Right renal cortex interstitium (tissue), 3 donors: ENCODE measurements around the gene CEMIP. TPM values are rescaled to one million over a fixed set of nuclear protein-coding genes. Genes with fewer than 3 reads are reported as not detected.

Source experiments
- DNase-seq, 3 donors: peaks; one replicate each; pipeline ENCODE4 v3.0.0-alpha.2; 2013; ENCODE audit warnings: low read depth in 3 of 3, low spot score in 2 of 3
- polyA plus RNA-seq, 3 donors: library from polyadenylated mRNA; unstranded; fragments of 120-200 nt; gene quantifications; one replicate each; pipeline ENCODE4 v1.2.1, GENCODE V29; 2013; ENCODE audit not compliant: insufficient read length in 3 of 3

The CEMIP gene
- polyA plus RNA-seq, 3 donors: 1.9 to 2.6 (median 2.5) TPM

DNA sequence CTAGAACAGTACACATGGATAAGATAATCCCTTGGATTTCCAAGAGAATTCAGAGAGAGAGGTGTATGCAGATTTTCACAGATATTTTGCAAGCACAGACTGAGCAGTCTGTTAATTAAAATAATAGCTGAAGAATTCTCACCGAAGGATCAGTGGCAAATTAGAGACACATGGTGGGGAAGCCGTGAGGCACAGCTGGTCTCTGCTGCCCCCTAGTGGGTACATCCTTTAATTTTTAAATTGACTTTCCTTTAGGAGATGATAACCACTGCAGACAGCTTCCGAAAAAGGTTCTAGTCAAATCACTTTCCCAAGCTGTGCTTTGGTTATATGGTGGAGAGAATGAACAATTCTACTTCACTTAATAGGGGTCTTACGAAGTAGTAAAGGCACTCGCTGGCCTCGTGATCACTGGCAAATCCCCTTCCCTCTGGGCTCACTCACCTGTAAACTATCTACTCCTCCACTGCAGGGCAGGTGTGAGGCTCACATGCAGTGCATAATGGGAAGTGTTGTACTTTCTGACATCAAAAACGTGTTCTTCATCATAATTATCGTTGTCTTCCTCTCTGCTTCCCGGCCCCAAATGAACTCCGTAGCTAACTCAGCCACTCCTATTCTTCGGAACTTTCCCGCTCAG, 191.0 kb downstream of the CEMIP start:
- DNase-seq: no peak

DNA sequence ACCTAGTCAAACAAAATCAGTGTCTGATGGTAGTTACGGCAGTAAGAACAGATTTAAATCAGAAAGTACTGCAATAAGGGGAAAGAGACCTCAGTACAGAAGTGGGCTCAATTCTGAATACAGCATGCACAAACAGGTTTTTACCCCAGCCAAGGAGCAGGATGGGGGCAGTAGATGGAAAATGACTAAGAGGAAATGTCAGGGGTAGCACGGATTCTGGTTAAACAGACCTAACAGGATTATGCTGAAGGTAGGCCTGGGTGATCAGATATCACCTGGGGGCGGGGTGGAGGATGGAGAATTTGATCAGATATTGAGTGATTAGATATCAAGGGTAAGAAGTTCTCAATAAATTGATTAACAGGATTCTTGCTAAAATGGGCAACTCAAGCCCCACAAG, 191.5 kb downstream of the CEMIP start:
- no peak for DNase-seq

DNA sequence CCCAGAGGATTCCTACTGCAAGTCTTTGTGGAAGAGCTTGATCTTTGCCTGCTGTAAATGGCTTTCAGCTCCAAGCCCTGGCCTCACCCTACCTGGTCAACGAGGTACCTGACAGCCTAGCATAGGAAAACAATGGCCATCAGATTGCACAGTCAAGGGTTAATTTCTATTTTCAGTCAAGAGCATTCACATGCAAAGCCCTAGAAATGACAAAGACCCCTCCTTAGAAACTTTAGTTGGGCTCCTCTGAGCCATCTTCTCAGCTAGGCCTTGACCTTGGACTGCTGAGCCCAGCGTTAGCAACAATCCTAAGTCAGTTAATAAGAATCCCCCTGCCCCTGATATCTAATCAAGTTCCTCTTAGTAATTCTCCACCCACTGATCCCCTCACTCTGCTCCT, 192.0 kb downstream of the CEMIP start:
- DNase-seq: no peak

DNA sequence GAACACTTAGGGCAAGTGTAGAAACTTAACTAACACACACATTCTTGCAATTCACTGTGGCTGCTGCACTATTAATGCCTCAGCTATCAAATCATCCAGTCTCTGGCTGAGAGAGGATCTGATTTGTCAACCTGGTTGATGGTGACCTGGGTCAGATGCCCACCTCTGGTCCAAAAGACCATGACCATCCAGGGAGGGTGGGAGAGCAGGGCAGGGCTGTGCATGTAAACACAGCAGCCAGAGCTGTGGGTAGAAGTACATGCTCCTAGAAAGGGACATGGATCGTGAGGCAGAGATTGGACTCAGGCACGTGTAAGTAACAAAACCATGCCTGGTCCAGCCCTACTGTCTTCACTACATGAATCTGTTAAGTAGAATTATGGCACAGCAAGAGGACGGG, 193.1 kb downstream of the CEMIP start:
- DNase-seq: no peak

DNA sequence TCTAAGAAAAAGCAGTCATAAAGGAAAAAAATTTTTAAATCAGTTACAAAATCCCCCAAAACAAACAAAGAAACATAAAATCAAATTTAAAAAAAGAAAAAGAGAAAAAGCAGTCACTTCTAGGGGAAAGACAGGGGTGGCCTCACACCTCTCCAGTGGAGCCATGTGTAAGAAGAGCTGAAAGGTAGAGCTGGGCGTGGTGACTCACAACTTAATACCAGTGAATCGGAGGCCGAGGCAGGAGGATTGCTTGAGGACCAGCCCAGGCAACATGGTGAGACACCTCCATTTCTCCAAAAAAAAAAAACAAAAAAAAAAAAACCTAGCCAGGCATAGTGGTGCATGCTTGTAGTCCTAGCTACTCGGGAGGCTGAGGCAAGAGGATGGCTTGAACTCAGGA, 195.7 kb downstream of the CEMIP start:
- no peak for DNase-seq

DNA sequence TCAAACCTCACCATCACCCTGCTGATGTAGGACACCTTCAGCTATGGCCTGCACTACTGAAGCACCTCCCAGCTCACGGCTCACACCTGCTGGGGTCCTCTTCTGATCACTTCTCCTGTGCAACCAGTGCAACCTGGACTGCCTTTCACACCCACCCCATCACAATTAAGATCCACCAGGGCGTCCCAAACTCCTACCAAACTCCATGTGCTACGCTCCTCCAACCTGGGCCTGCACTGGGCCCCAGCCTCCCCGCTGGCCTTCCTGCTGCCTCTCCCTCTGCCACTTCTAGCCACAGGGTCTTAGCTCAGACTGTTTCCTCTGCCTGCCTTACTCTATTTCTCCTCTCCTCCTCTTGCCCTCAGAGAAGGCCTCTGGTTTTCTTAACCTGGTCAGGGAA, 197.7 kb downstream of the CEMIP start:
- DNase-seq: no peak

DNA sequence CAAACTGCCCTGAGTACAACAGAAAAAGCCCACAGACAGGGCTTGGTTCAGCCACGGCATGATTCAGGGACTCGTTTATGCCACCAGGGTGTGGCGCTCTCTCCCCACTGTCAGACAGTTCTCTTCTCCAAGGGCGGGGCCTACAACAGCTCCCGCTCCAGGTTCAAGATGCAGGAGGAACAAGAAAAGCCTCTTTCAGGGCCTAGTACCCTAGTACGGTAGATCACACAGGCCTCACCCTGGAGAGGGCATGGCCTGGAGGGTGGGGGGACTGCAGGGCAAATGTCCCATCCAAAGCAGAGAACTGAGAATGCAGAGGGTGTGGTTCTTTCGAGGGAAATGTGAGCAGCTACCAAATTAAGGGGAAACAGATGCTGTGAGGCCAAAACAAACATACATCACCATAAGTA, 198.5 kb downstream of the CEMIP start:
- no peak for DNase-seq

DNA sequence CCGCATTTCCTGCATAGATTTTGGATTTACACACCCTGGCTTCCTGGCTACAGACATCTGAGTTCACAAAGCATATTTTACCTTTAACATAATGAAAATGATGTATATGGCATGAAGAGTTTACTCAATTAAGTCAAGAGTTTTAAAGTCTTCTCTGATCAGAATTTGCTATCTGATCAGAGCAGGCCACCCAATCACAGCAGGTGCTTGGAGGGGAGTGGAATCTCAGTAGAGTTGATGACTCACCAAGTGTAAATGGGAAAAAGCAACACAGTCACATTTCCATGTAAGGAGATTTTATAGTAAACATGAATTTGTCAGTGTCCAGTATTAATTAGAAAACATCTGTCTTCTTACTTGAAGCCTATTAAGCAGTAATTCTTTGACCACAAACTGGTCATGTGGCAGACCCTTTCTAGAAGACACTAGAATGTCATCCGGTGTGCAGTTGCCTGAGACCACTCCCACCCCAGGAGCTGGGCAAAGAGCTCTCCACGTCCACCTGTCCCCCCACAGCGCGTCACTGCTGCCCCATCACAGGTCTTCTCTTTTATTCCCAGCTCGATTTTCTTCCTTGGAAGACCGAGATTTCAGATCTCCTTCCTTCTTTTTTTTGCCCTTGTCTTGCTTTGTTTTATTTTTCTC, 199.6 kb downstream of the CEMIP start:
- no peak for DNase-seq

DNA sequence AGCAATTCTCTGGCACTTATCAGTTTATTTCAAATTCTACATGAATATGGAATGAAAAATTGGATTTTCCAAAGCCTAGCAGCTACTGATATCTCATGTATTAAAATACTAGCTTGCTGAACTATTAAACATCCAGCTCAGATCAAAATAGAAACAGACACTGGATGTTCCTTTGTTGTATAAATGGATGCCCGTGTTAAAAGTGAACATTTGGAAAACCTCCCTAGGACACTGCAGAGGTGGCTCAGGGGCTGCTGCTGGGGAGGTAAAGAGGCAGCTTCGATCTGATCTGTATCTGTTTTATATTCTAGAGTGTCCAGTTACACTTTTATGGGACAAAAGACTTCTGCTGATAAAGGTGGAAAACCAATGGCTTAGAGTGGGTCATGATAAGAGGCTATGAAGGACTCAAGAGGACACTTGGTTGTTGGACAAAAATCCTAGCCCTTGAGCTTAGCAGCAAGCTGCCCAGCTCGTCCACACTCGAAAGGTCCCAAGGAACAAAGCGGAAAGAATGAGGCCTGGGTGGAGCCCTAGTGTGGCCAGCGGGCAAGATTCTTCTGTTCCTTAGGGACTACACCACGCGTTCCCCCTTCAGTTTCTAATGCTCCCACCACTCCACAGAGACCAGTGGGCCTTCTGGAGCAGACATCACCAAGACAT, 200.5 kb downstream of the CEMIP start:
- DNase-seq: no peak

DNA sequence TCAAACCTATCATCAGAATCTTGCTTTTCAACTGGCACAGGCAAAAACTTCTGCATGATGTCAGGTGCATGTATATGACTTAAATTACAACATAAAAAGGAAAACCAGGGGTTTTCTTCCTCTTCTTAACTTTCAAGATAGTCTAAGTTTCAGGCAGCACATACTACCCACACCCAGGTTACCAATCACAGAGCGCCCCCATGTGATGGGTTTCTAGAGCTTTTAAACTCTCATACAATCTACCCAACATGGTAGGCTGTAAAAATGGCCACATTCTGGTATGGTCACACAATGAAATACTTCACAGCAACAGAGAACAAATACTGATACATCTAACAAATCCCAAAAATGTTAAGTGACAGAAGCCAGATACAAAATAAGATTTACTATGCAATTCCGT, 203.0 kb downstream of the CEMIP start:
- DNase-seq: no peak

DNA sequence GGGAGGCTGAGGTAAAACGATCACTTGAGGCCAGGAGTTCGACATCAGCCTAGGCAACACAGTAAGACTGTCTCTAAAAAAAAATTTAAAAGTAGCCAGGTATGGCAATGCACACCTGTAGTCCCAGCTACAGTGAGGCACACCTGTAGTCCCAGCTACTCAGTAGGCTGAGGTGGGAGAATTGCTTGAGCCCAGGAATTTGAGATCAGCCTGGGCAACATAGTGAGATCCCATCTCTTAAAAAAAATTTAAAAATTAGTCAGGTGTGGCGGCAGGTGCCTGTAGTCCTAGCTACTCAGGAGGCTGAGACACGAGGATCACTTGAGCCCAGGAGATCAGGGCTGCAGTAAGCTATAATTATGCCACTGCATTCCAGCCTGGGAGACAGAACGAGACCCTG, 203.7 kb downstream of the CEMIP start:
- no peak for DNase-seq

DNA sequence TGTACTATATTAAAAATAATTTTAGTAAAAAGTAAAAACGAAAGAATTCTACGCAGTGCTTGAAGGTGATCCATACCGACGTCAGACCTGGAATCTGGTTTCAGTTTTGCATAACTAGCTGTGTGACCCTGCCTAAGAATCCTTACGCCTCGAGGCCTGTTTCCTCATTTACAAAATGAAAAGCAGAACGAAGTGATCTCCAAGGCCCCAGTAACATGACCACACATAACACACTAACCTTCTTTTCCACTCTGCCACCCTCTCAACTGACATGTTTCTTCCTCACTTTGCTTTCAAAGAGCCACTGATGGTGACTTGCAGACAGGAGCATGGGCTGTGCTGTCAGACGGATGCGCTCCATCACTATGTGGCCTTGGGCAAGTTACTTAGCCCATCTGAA, 205.7 kb downstream of the CEMIP start:
- DNase-seq: no peak

DNA sequence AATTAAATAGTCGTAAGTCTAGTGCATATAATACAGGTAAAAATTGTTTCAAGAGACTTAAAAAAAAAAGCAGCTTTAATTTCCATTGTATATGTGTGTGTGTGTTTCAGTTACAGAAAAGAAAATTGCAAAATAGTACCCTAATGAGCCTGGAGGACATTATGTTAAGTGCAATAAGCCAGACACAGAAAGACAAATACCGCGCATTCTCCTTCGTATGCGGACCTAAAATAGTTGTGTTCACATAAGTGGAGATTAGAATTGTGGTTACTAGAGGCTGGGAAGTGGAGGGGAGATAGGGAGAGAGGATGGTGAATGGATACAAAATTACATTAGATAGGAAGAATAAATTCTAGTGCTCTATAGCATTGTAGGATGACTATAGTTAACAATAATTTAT, 206.8 kb downstream of the CEMIP start:
- no peak for DNase-seq

DNA sequence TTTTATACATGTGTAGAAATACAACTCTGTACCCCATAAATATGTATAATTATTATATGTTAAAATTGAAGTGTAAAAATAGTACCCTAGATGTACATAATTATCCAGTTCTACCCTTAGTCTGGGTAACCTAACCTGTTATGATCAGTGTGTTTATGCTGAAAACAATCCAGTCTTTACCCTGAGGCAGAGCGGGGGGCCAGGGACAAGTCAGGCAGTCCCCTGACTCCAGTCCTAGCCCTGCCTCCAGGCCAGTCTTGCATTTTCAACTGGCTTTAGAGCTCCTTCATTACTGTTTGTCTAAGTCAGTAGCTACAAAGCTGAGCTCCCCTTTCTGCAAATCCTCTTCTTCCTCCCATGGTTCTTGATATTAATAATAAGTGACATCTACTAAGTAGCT, 207.3 kb downstream of the CEMIP start:
- DNase-seq: no peak

DNA sequence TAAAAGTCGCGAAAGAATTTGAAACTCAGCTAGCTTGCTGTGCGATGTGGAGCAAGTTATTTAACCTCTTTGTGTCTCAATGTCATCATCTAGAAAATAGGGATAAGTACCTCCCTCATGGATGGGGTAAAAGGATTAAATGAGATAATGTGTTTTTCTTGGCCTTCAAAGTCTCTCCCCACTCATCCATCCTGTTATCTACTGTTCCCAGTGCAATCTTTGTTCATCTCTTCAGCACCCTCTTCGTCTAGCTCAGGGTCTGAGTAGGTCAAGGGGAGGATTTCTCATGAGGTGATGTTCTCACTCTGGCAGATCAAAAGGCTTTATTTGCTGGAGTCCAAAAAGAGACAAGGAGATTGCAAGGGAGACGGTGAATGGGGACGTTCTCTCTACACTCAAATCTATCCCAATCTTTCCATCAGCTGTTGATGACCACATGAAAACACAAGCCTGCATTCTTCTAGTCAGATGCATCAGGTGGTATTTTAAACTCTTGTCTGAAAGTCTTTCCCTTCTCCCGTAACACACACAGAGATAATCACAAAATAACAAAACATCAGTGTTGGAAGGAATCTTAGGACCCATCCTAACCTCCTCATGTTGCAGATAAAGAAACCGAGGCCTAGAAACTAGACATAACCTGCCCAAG, 209.1 kb downstream of the CEMIP start:
- no peak for DNase-seq

DNA sequence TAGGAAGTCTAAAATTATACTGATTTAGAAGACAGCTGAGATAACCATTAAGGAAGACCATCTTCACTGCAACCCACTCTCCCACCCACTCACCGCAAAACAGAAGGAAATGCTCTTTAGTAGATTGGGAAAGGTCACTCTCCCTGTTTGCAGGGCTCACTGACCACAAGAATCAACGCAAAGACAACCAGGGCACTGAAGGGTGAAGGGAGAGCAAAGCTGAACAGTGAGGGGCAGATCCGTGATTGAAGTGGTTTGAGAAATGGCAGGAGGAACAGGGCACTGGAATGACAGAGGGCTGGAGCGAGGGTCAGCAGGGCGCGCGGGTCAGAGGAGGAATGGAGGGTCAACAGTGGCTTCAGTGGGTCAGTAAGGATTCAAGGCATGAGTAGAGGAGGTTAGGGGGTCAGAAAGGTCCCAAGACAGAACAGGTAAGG, 209.9 kb downstream of the CEMIP start:
- DNase-seq: no peak

DNA sequence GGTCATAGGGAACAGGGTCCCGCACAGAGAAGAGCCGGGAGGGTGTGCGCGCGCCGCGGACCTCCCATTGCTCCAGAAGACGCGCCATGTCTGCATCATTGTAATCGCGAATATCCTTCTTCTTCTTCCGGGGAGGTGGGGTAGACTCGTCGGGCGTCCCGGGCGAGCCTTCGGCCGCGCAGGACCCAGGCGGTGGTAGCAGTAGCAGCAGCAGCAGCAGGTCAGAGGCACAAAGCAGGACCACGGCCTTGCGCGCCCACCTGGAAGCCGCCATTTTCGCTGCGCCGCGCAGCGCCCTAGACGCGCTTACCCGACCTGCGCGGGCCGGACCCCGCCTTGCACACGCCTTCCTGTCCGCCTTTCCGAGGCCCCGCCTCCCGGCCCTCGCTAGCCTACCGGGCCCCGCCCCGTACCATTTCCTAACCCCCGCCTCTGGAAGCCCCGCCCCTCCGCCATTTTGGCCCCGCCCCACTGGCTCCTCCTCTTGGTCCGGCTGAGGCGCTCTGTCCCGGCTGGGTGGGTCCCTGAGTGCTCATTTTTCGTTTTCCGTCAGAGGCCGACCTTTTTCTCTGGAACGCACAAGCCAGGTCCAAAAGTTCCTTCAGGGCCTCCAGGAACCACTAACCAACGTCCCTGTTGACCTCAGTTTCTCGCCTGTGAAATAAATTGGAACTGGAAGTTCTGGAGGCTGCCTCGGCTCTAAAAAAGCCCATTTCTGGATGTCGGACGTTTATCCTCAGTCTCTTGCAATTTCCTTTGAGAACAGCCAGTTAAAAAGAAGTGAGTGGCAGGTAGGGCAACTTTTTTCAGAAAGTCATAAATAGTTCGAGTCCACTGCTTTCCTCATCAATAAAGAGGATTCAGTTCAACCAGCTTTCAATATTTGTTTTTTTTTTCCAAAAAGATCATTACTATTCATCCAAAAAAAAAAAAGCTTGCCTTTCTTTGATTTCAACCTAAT, 210.6 kb downstream of the CEMIP start, which contains the start of gene MESD:
MESD (minus strand) TSS at position 302 of the 961 bp plus-strand sequence; CDS start at position 274, 28 bp downstream.
- DNase-seq: peak; percentile 83 to 91 (median 89)

DNA sequence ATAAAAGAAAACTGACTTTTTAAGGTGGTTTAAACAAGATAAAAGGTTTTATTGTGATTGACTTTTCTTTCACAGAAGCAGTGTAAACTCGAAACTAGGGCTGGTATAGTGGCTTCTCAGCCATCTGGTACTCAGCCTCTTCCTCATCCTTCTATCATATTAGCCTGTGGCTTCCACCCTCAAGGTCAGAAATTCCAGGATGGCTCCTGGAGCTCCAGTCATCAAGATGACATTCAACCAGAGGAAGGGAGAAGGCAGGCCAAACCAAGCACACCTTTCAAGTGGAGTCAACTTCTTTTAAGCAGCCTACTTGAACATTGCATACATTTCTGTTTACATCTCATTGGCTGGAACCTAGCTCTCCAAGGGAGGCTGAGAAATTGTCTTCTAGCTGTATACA, 211.8 kb downstream of the CEMIP start:
- no peak for DNase-seq

DNA sequence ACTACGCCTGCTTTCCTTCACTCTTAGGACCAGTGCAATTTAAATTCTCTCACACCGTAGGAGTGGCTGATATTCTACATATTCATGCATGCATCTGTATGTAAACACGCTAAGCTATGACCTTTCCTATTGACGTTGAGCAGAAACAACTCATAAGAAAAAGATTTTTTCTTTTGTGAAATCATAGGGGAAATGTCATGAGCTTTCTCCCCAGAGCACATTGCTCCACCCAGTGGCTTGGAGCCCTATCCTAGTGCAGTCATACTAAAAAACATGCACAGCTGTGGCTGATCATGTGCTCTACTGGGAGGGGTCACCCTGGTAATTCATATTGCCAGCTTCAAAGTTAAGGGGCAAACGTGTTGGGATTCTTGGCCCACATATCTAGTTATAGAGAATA, 212.3 kb downstream of the CEMIP start:
- DNase-seq: no peak

DNA sequence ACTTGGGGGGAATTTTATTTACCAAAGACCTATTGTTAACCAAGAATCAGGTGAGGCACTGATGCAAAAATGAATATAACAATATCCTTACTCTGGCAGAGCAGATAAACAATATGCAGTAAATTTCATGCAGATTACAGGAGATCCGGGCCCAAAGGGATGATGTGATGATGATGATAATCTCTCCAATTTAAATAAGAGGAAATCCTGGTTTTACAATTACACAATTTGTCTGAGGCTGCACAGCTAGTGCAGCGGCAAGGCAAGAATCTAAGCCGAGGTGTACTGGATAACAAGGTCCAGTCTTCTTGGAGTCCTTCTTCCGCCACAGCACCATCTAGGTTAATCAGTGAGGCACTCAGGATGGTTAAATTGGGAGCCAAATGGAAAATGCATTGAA, 212.8 kb downstream of the CEMIP start:
- DNase-seq: no peak
